Daoy (cell line): Measurements from ENCODE around the gene MTCL3.

Experiments
- DNase-seq: peaks from one replicate; pipeline ENCODE4 v3.0.0-alpha.2; 2015; ENCODE audit warnings: low read depth

The MTCL3 gene

GRCh38 chr6:127468936-127469335, 50.2 kb downstream of the MTCL3 start:
- DNase-seq = no peak

GRCh38 chr6:127466416-127466815, 52.7 kb downstream of the MTCL3 start:
- DNase-seq = no peak

- peak; percentile 64 for DNase-seq
These were observed 54.2 kb downstream of the MTCL3 start for GRCh38 chr6:127464881-127465459.

- DNase-seq = peak; percentile 32
These were observed 54.8 kb downstream of the MTCL3 start for GRCh38 chr6:127464161-127464880.

- DNase-seq = no peak
These were observed 56.1 kb downstream of the MTCL3 start for GRCh38 chr6:127463056-127463455.

- DNase-seq = no peak
These were observed 56.8 kb downstream of the MTCL3 start for GRCh38 chr6:127462376-127462775.

- no peak for DNase-seq
These were observed 58.7 kb downstream of the MTCL3 start for GRCh38 chr6:127460465-127460864.

GRCh38 chr6:127459231-127459641, 59.9 kb downstream of the MTCL3 start, which contains the start of gene KIAA0408:
Gene KIAA0408 (minus strand): TSS chr6:127459389. CDS start chr6:127453981, 5,408 bp downstream.
- peak; percentile 6 for DNase-seq

- no peak for DNase-seq
These were observed 60.3 kb downstream of the MTCL3 start for GRCh38 chr6:127458817-127459216.

- no peak for DNase-seq
These were observed 60.9 kb downstream of the MTCL3 start for GRCh38 chr6:127458222-127458621.

GRCh38 chr6:127457456-127458064, 61.6 kb downstream of the MTCL3 start:
- DNase-seq = no peak

GRCh38 chr6:127456465-127456864, 62.7 kb downstream of the MTCL3 start:
- DNase-seq = no peak

- DNase-seq = no peak
These were observed 65.1 kb downstream of the MTCL3 start for GRCh38 chr6:127453845-127454619.

GRCh38 chr6:127452803-127453202, 66.3 kb downstream of the MTCL3 start:
- DNase-seq = no peak

GRCh38 chr6:127451388-127451787, 67.7 kb downstream of the MTCL3 start:
- no peak for DNase-seq

- DNase-seq = no peak
These were observed 71.4 kb downstream of the MTCL3 start for GRCh38 chr6:127447780-127448179.

- no peak for DNase-seq
These were observed 72.8 kb downstream of the MTCL3 start for GRCh38 chr6:127446356-127446755.

GRCh38 chr6:127441881-127442280, 77.3 kb downstream of the MTCL3 start:
- no peak for DNase-seq

- no peak for DNase-seq
These were observed 79.4 kb downstream of the MTCL3 start for GRCh38 chr6:127439718-127440117.

- no peak for DNase-seq
These were observed 82.5 kb downstream of the MTCL3 start for GRCh38 chr6:127436578-127437110.

GRCh38 chr6:127435626-127436220, 83.4 kb downstream of the MTCL3 start:
- DNase-seq = no peak

GRCh38 chr6:127434651-127435050, 84.5 kb downstream of the MTCL3 start:
- DNase-seq = no peak
